Measurements from ENCODE around the gene LMCD1.

DNA sequence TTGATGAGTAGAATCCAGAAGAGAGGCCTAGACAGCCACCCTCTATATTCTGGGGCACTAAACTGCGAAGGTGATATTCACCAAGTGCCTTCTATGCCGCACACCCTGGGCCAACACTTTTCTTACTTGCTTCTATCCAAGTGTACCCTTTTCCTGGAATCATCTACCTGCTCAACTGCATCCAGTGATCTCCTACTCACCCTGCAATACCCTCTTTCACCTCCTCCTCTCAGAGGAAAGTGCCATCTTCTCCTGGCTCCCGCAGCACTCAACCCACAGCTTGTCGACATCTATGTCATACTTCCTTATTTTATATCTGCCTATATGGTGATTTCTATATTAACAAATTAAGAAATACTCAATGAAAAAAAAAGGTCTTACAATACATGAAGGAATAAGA is 28.6 kb upstream of the LMCD1 start:
- TF ChIP-seq, protein P1, sequence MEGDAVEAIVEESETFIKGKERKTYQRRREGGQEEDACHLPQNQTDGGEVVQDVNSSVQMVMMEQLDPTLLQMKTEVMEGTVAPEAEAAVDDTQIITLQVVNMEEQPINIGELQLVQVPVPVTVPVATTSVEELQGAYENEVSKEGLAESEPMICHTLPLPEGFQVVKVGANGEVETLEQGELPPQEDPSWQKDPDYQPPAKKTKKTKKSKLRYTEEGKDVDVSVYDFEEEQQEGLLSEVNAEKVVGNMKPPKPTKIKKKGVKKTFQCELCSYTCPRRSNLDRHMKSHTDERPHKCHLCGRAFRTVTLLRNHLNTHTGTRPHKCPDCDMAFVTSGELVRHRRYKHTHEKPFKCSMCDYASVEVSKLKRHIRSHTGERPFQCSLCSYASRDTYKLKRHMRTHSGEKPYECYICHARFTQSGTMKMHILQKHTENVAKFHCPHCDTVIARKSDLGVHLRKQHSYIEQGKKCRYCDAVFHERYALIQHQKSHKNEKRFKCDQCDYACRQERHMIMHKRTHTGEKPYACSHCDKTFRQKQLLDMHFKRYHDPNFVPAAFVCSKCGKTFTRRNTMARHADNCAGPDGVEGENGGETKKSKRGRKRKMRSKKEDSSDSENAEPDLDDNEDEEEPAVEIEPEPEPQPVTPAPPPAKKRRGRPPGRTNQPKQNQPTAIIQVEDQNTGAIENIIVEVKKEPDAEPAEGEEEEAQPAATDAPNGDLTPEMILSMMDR (IDR thresholded peaks at IDR 0.05), result no peak
- TF ChIP-seq, protein P2, sequence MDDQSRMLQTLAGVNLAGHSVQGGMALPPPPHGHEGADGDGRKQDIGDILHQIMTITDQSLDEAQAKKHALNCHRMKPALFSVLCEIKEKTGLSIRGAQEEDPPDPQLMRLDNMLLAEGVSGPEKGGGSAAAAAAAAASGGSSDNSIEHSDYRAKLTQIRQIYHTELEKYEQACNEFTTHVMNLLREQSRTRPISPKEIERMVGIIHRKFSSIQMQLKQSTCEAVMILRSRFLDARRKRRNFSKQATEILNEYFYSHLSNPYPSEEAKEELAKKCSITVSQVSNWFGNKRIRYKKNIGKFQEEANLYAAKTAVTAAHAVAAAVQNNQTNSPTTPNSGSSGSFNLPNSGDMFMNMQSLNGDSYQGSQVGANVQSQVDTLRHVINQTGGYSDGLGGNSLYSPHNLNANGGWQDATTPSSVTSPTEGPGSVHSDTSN (IDR thresholded peaks at IDR 0.05), result no peak
- TF ChIP-seq MEF2A (IDR thresholded peaks at IDR 0.05; ENCODE audit: borderline replicate concordance, low read depth) (no peak), RXRA (IDR thresholded peaks at IDR 0.05; ENCODE audit: borderline replicate concordance, low read depth) (no peak), POLR2AphosphoS5 (IDR thresholded peaks at IDR 0.05; ENCODE audit: low read depth, low read length) (no peak), SMC3 (IDR thresholded peaks at IDR 0.05; ENCODE audit: low read depth, low read length) (no peak), TAF1 (IDR thresholded peaks at IDR 0.05; ENCODE audit: borderline replicate concordance, low read depth, low read length) (no peak)
- TF ChIP-seq, protein P3, sequence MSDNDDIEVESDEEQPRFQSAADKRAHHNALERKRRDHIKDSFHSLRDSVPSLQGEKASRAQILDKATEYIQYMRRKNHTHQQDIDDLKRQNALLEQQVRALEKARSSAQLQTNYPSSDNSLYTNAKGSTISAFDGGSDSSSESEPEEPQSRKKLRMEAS (IDR thresholded peaks at IDR 0.05; ENCODE audit: low read depth), result no peak
